Measurements from ENCODE around the gene MAD1L1. TPM values are rescaled to one million over a fixed set of nuclear protein-coding genes. Genes with fewer than 3 reads are reported as not detected.
"Not testable (repeated sequence)": the region's sequence is repeated elsewhere in the genome, so short reads cannot be mapped to it uniquely, and the experiment has no call there.

The MAD1L1 gene
- total RNA-seq, 1 experiment from 2014 or later = 38.5 TPM

GRCh38 chr7:2036201-2036600 lies 196.5 kb downstream of the MAD1L1 start:
- ATAC-seq; H2AFZ ChIP-seq (ENCODE audit: low read depth, low read length, poor library complexity, severe bottlenecking); H3K27me3 ChIP-seq (ENCODE audit: insufficient read depth, low read length); POLR2A ChIA-PET; H3K9me2 ChIP-seq (ENCODE audit: insufficient read depth); H3K4me3 ChIP-seq (replicated peaks in 1 of 2; ENCODE audit: low read depth in 1 of 2, low read length in 2 of 2); H3K4me1 ChIP-seq (ENCODE audit: control insufficient read depth in 1 of 2, insufficient read depth in 2 of 2, low read length in 2 of 2); H3K79me2 ChIP-seq (ENCODE audit: insufficient read depth, low read length); DNase-seq (ENCODE audit: low read depth, low spot score); RAD21 ChIA-PET (ENCODE audit: low non-redundant PET in 1 of 2, low total read pairs in 2 of 2, uncharacterized antibody in 2 of 2, unreplicated experiment in 2 of 2); H3K4me2 ChIP-seq (ENCODE audit: low read length); H3K27ac ChIP-seq (ENCODE audit: low read depth, low read length); H4K20me1 ChIP-seq (ENCODE audit: insufficient read depth); CTCF ChIA-PET; H3K36me3 ChIP-seq (ENCODE audit: control insufficient read depth in 1 of 2, insufficient read depth in 2 of 2, low read length in 2 of 2); intact Hi-C loops (cut with micrococcal nuclease); BruUV-seq (replicated peaks); H3K9me3 ChIP-seq (ENCODE audit: control insufficient read depth in 1 of 2, insufficient read depth in 1 of 2, low read depth in 1 of 2, low read length in 2 of 2); H3K9ac ChIP-seq (ENCODE audit: low read length): not testable (repeated sequence)

- CTCF ChIA-PET = no interaction called here
- no peaks in the 10 kb centered on the region for H3K9me2 ChIP-seq (ENCODE audit: insufficient read depth)
- H3K4me3 ChIP-seq (replicated peaks in 1 of 2; ENCODE audit: low read depth in 1 of 2, low read length in 2 of 2) = no peak overlapping the region
- no TSS peak for BruUV-seq (replicated peaks)
- no peaks in the 10 kb centered on the region for H4K20me1 ChIP-seq (ENCODE audit: insufficient read depth)
- no peak overlapping the region for H3K27ac ChIP-seq (ENCODE audit: low read depth, low read length)
- H3K9me3 ChIP-seq (ENCODE audit: control insufficient read depth in 1 of 2, insufficient read depth in 1 of 2, low read depth in 1 of 2, low read length in 2 of 2) = no peaks in the 10 kb centered on the region; a peak in 2 of 4 replicates
- H3K27me3 ChIP-seq (ENCODE audit: insufficient read depth, low read length) = no peaks in the 10 kb centered on the region
- DNase-seq (ENCODE audit: low read depth, low spot score) (no peak), ATAC-seq (no peak)
- TF ChIP-seq CEBPB (IDR thresholded peaks at IDR 0.05; ENCODE audit: low read depth) (no peak), ELF1 (IDR thresholded peaks at IDR 0.05; ENCODE audit: borderline replicate concordance, low read depth) (no peak), CTCF (IDR thresholded peaks at IDR 0.05 in 2 of 3, conservative IDR thresholded peaks at IDR 0.05 in 1 of 3; ENCODE audit: borderline replicate concordance in 1 of 3, insufficient read depth in 1 of 3, low read depth in 2 of 3, low read length in 2 of 3) (no peak), YY1 (IDR thresholded peaks at IDR 0.05; ENCODE audit: extremely low read depth, insufficient replicate concordance, low read depth, low read length) (no peak), RAD21 (IDR thresholded peaks at IDR 0.05; ENCODE audit: low read depth) (no peak), ZNF274 (IDR thresholded peaks at IDR 0.05; ENCODE audit: low read depth, low read length) (no peak), EGR1 (IDR thresholded peaks at IDR 0.05; ENCODE audit: low read depth) (no peak), EZH2 (IDR thresholded peaks at IDR 0.05) (no peak), ZFX (IDR thresholded peaks at IDR 0.05) (no peak), MAX (IDR thresholded peaks at IDR 0.05) (no peak), ATF3 (IDR thresholded peaks at IDR 0.05) (no peak), REST (IDR thresholded peaks at IDR 0.05; ENCODE audit: low read depth) (no peak), POLR2A (IDR thresholded peaks at IDR 0.05; ENCODE audit: borderline replicate concordance, extremely low read depth, insufficient read depth, insufficient read length) (no peak)
- no peaks in the 10 kb centered on the region for H3K36me3 ChIP-seq (ENCODE audit: control insufficient read depth in 1 of 2, insufficient read depth in 2 of 2, low read length in 2 of 2)
- no peak overlapping the region for H3K9ac ChIP-seq (ENCODE audit: low read length)
- H2AFZ ChIP-seq (ENCODE audit: low read depth, low read length, poor library complexity, severe bottlenecking) = no peak overlapping the region
- H3K79me2 ChIP-seq (ENCODE audit: insufficient read depth, low read length) = no peaks in the 10 kb centered on the region
- H3K4me2 ChIP-seq (ENCODE audit: low read length) = no peak overlapping the region
- RAD21 ChIA-PET (ENCODE audit: low non-redundant PET in 1 of 2, low total read pairs in 2 of 2, uncharacterized antibody in 2 of 2, unreplicated experiment in 2 of 2) = no interaction called here
- H3K4me1 ChIP-seq (ENCODE audit: control insufficient read depth in 1 of 2, insufficient read depth in 2 of 2, low read length in 2 of 2) = no peaks in the 10 kb centered on the region
- intact Hi-C loops (cut with micrococcal nuclease) = no loop called here
- POLR2A ChIA-PET = no interaction called here
These were observed 198.2 kb downstream of the MAD1L1 start for GRCh38 chr7:2034291-2035201.
